Measurements from ENCODE around the gene NAV2. TPM values are rescaled to one million over a fixed set of nuclear protein-coding genes. Genes with fewer than 3 reads are reported as not detected.

The NAV2 gene
- total and polyA plus RNA-seq, 2 experiments from 2014 or later, result 26.0 to 45.0 TPM

GRCh38 chr11:20138707-20139106 lies 426.1 kb downstream of the NAV2 start:
- TF ChIP-seq, protein P1, sequence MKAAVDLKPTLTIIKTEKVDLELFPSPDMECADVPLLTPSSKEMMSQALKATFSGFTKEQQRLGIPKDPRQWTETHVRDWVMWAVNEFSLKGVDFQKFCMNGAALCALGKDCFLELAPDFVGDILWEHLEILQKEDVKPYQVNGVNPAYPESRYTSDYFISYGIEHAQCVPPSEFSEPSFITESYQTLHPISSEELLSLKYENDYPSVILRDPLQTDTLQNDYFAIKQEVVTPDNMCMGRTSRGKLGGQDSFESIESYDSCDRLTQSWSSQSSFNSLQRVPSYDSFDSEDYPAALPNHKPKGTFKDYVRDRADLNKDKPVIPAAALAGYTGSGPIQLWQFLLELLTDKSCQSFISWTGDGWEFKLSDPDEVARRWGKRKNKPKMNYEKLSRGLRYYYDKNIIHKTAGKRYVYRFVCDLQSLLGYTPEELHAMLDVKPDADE (IDR thresholded peaks at IDR 0.05), result no peak
- no peak for TF ChIP-seq POLR2AphosphoS5 (IDR thresholded peaks at IDR 0.05; ENCODE audit: low read depth)
- TF ChIP-seq ZNF331 (CRISPR knock-in tag; IDR thresholded peaks at IDR 0.05; ENCODE audit: low read depth), result no peak
- TF ChIP-seq CTCF (conservative IDR thresholded peaks at IDR 0.05; ENCODE audit: low read depth in 2 of 2), result no peak
- TF ChIP-seq NANOG (IDR thresholded peaks at IDR 0.05; ENCODE audit: borderline replicate concordance), result no peak
- no peak for TF ChIP-seq JUNB (IDR thresholded peaks at IDR 0.05; ENCODE audit: unreplicated experiment)
- no peak for TF ChIP-seq EZH2 (IDR thresholded peaks at IDR 0.05; ENCODE audit: low read depth, unreplicated experiment)
- TF ChIP-seq REST (IDR thresholded peaks at IDR 0.05; ENCODE audit: unreplicated experiment), result no peak
- no peak for TF ChIP-seq CREB1 (CRISPR knock-in tag; IDR thresholded peaks at IDR 0.05; ENCODE audit: low read depth)
- TF ChIP-seq ZNF114 (CRISPR knock-in tag; IDR thresholded peaks at IDR 0.05), result no peak
- TF ChIP-seq, protein P2, sequence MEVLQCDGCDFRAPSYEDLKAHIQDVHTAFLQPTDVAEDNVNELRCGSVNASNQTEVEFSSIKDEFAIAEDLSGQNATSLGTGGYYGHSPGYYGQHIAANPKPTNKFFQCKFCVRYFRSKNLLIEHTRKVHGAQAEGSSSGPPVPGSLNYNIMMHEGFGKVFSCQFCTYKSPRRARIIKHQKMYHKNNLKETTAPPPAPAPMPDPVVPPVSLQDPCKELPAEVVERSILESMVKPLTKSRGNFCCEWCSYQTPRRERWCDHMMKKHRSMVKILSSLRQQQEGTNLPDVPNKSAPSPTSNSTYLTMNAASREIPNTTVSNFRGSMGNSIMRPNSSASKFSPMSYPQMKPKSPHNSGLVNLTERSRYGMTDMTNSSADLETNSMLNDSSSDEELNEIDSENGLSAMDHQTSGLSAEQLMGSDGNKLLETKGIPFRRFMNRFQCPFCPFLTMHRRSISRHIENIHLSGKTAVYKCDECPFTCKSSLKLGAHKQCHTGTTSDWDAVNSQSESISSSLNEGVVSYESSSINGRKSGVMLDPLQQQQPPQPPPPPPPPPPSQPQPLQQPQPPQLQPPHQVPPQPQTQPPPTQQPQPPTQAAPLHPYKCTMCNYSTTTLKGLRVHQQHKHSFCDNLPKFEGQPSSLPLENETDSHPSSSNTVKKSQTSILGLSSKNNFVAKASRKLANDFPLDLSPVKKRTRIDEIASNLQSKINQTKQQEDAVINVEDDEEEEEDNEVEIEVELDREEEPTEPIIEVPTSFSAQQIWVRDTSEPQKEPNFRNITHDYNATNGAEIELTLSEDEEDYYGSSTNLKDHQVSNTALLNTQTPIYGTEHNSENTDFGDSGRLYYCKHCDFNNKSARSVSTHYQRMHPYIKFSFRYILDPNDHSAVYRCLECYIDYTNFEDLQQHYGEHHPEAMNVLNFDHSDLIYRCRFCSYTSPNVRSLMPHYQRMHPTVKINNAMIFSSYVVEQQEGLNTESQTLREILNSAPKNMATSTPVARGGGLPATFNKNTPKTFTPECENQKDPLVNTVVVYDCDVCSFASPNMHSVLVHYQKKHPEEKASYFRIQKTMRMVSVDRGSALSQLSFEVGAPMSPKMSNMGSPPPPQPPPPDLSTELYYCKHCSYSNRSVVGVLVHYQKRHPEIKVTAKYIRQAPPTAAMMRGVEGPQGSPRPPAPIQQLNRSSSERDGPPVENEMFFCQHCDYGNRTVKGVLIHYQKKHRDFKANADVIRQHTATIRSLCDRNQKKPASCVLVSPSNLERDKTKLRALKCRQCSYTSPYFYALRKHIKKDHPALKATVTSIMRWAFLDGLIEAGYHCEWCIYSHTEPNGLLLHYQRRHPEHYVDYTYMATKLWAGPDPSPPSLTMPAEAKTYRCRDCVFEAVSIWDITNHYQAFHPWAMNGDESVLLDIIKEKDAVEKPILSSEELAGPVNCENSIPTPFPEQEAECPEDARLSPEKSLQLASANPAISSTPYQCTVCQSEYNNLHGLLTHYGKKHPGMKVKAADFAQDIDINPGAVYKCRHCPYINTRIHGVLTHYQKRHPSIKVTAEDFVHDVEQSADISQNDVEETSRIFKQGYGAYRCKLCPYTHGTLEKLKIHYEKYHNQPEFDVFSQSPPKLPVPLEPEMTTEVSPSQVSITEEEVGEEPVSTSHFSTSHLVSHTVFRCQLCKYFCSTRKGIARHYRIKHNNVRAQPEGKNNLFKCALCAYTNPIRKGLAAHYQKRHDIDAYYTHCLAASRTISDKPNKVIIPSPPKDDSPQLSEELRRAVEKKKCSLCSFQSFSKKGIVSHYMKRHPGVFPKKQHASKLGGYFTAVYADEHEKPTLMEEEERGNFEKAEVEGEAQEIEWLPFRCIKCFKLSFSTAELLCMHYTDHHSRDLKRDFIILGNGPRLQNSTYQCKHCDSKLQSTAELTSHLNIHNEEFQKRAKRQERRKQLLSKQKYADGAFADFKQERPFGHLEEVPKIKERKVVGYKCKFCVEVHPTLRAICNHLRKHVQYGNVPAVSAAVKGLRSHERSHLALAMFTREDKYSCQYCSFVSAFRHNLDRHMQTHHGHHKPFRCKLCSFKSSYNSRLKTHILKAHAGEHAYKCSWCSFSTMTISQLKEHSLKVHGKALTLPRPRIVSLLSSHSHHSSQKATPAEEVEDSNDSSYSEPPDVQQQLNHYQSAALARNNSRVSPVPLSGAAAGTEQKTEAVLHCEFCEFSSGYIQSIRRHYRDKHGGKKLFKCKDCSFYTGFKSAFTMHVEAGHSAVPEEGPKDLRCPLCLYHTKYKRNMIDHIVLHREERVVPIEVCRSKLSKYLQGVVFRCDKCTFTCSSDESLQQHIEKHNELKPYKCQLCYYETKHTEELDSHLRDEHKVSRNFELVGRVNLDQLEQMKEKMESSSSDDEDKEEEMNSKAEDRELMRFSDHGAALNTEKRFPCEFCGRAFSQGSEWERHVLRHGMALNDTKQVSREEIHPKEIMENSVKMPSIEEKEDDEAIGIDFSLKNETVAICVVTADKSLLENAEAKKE (CRISPR knock-in tag; IDR thresholded peaks at IDR 0.05), result no peak
- no peak for TF ChIP-seq STAT1 (IDR thresholded peaks at IDR 0.05; ENCODE audit: unreplicated experiment)
- TF ChIP-seq EZH2phosphoT487 (IDR thresholded peaks at IDR 0.05; ENCODE audit: unreplicated experiment), result no peak
- Histone ChIP-seq H3K27me3 (ENCODE audit: insufficient read depth) (peaks cover 7% of the 10 kb centered on the region; the same call in 1 of the 2 replicates), H3K9me2 (ENCODE audit: insufficient read depth) (no peaks in the 10 kb centered on the region), H3K4me1 (ENCODE audit: insufficient read depth) (no peaks in the 10 kb centered on the region), H4K20me1 (replicated peaks; ENCODE audit: insufficient read depth) (no peaks in the 10 kb centered on the region), H2AFZ (no peak overlapping the region), H3K4me2 (no peak overlapping the region), H3K27ac (ENCODE audit: low read depth) (no peak overlapping the region), H3K79me2 (replicated peaks; ENCODE audit: insufficient read depth) (no peaks in the 10 kb centered on the region), H3K4me3 (no peak overlapping the region), H3K36me3 (ENCODE audit: insufficient read depth) (no peaks in the 10 kb centered on the region), H3F3A (replicated peaks; ENCODE audit: low read depth) (no peaks in the 10 kb centered on the region)
- Mint-ChIP-seq H3K9me3 (peaks cover 6% of the 10 kb centered on the region; the same call in 2 of the 3 replicates), H3K4me1 (no peaks in the 10 kb centered on the region), H3K36me3 (ENCODE audit: low read depth) (no peaks in the 10 kb centered on the region), H3K27me3 (ENCODE audit: insufficient read depth, low read depth, poor library complexity) (peaks cover 6% of the 10 kb centered on the region), H3K27ac (no peak overlapping the region), H3K4me3 (no peak overlapping the region)
- DNase-seq (ENCODE audit: low spot score), result no peak
- ATAC-seq, result no peak

Measured in GM23338 (cell line).